HCT116 (cell line): ENCODE measurements around the gene RGS8. TPM values are rescaled to one million over a fixed set of nuclear protein-coding genes. Genes with fewer than 3 reads are reported as not detected.

Source experiments
- ATAC-seq: fragments of 200-7000 bp; cut with Tn5 transposase; 2 replicates; pipeline ENCODE4 v1.9.1; 2020; ENCODE audit warnings: mild to moderate bottlenecking, moderate library complexity
- BruUV-seq: library from RNA; stranded (reverse); fragments of 400-500 nt; replicated peaks from 2 replicates; lab custom pipeline; 2021; lab: Mats Ljungman, UMichigan
- CTCF ChIA-PET: fragments of 300-600 bp; sonication (Branson Sonifier 250); formaldehyde crosslinking; loops from one replicate; lab custom pipeline; 2021; ENCODE audit warnings: antibody characterized with exemption; lab: Charles Lee
- POLR2A ChIA-PET: fragments of 300-600, 350-600 bp; sonication (Branson Sonifier 250); formaldehyde crosslinking; loops from one replicate; lab custom pipeline; 2021; ENCODE audit warnings: antibody characterized with exemption; lab: Charles Lee
- RAD21 ChIA-PET, 2 experiments: fragments of 300-600 bp; sonication (Branson Sonifier 250); formaldehyde crosslinking; loops; one replicate each; lab custom pipeline; 2023; ENCODE audit warnings: low total read pairs in 2 of 2; ENCODE audit not compliant: uncharacterized antibody in 2 of 2, unreplicated experiment in 2 of 2, low non-redundant PET in 1 of 2; lab: Charles Lee
- DNase-seq: peaks from one replicate; pipeline ENCODE4 v3.0.0-alpha.2; 2010; ENCODE audit warnings: low read depth, low spot score
- H2AFZ ChIP-seq: fragments of 200-600 bp; shearing (Covaris generic), sonication (generic); 2 replicates; pipeline ENCODE4 v1.6.1; 2017; ENCODE audit warnings: low read depth, mixed run types, mixed read lengths, antibody characterized with exemption, low read length; ENCODE audit not compliant: poor library complexity, severe bottlenecking
- H3K27ac ChIP-seq: 2 replicates; pipeline ENCODE4 v1.5.1; 2012; ENCODE audit warnings: low read depth, low read length
- H3K27me3 ChIP-seq: fragments of 200-600 bp; sonication (generic); 2 replicates; pipeline ENCODE4 v1.6.1; 2016; ENCODE audit warnings: mixed run types, low read length, mixed read lengths; ENCODE audit not compliant: insufficient read depth
- H3K36me3 ChIP-seq, 2 experiments: fragments of 200-500 bp in 1 of 2; fragments of 200-600 bp in 1 of 2; sonication (Bioruptor generic) in 1 of 2; sonication (generic) in 1 of 2; 2 replicates each; pipeline versions ENCODE4 v1.5.1 to v1.6.1; 2014 to 2016; ENCODE audit warnings: low read length in 2 of 2, inconsistent platforms in 1 of 2, mixed read lengths in 1 of 2, mixed run types in 1 of 2; ENCODE audit not compliant: insufficient read depth in 2 of 2, control insufficient read depth in 1 of 2
- H3K4me1 ChIP-seq, 2 experiments: fragments of 200-600 bp in 1 of 2; sonication (generic) in 1 of 2; 2 replicates each; pipeline versions ENCODE4 v1.5.1 to v1.6.1; 2012 to 2017; ENCODE audit warnings: low read length in 2 of 2, inconsistent platforms in 1 of 2, mild to moderate bottlenecking in 1 of 2, mixed read lengths in 1 of 2, mixed run types in 1 of 2, moderate library complexity in 1 of 2; ENCODE audit not compliant: insufficient read depth in 2 of 2, control insufficient read depth in 1 of 2
- H3K4me2 ChIP-seq: fragments of 200-600 bp; sonication (generic); 2 replicates; pipeline ENCODE4 v1.6.1; 2017; ENCODE audit warnings: mixed run types, low read length, mixed read lengths
- H3K4me3 ChIP-seq, 2 experiments: fragments of 200-600 bp in 1 of 2; sonication (generic) in 1 of 2; replicated peaks in 1 of 2; 2 replicates each; pipeline ENCODE4 v1.5.1; 2011 to 2016; ENCODE audit warnings: low read length in 2 of 2, control low read depth in 1 of 2, low read depth in 1 of 2, mild to moderate bottlenecking in 1 of 2, mixed read lengths in 1 of 2, mixed run types in 1 of 2
- H3K79me2 ChIP-seq: fragments of 200-600 bp; sonication (generic); 2 replicates; pipeline ENCODE4 v1.6.1; 2017; ENCODE audit warnings: mild to moderate bottlenecking, mixed run types, low read length, moderate library complexity, mixed read lengths; ENCODE audit not compliant: insufficient read depth
- H3K9ac ChIP-seq: fragments of 200-600 bp; sonication (generic); 2 replicates; pipeline ENCODE4 v1.6.1; 2016; ENCODE audit warnings: low read length, mixed read lengths
- H3K9me2 ChIP-seq: fragments of 200-600 bp; sonication (generic), shearing (Covaris generic); 2 replicates; pipeline ENCODE4 v1.6.1; 2017; ENCODE audit warnings: mixed run types, mild to moderate bottlenecking, moderate library complexity; ENCODE audit not compliant: insufficient read depth
- H3K9me3 ChIP-seq, 2 experiments: fragments of 200-500 bp in 1 of 2; fragments of 200-600 bp in 1 of 2; sonication (Bioruptor generic) in 1 of 2; sonication (generic) in 1 of 2; 2 replicates each; pipeline ENCODE4 v1.6.1; 2014 to 2017; ENCODE audit warnings: low read length in 2 of 2, mixed read lengths in 2 of 2, inconsistent platforms in 1 of 2, low read depth in 1 of 2, mild to moderate bottlenecking in 1 of 2, mixed run types in 1 of 2, moderate library complexity in 1 of 2; ENCODE audit not compliant: control insufficient read depth in 1 of 2, insufficient read depth in 1 of 2
- H4K20me1 ChIP-seq: fragments of 200-600 bp; sonication (generic), shearing (Covaris generic); 2 replicates; pipeline ENCODE4 v1.6.1; 2017; ENCODE audit warnings: mixed run types, mild to moderate bottlenecking, moderate library complexity; ENCODE audit not compliant: insufficient read depth
- CBX3 ChIP-seq: IDR thresholded peaks from 2 replicates; pipeline ENCODE4 v1.6.1; 2012; ENCODE audit warnings: low read depth
- EGR1 ChIP-seq: IDR thresholded peaks from 2 replicates; pipeline ENCODE4 v1.6.1; 2012; ENCODE audit warnings: low read depth
- FOSL1 ChIP-seq: IDR thresholded peaks from 2 replicates; pipeline ENCODE4 v1.6.1; 2012; ENCODE audit warnings: low read depth
- SRF ChIP-seq: IDR thresholded peaks from 2 replicates; pipeline ENCODE4 v1.6.1; 2012; ENCODE audit warnings: low read depth
- intact Hi-C: fragments of 100-400 bp; cut with micrococcal nuclease; formaldehyde crosslinking; loops from 2 replicates; pipeline ENCODE4 v1.10.0; 2022
- total RNA-seq: library from RNA; stranded (reverse); gene quantifications from one replicate; pipeline ENCODE4 v1.2.1, GENCODE V29; 2021; ENCODE audit not compliant: unreplicated experiment

Gene RGS8
- total RNA-seq, 1 experiment from 2014 or later, result not detected

DNA sequence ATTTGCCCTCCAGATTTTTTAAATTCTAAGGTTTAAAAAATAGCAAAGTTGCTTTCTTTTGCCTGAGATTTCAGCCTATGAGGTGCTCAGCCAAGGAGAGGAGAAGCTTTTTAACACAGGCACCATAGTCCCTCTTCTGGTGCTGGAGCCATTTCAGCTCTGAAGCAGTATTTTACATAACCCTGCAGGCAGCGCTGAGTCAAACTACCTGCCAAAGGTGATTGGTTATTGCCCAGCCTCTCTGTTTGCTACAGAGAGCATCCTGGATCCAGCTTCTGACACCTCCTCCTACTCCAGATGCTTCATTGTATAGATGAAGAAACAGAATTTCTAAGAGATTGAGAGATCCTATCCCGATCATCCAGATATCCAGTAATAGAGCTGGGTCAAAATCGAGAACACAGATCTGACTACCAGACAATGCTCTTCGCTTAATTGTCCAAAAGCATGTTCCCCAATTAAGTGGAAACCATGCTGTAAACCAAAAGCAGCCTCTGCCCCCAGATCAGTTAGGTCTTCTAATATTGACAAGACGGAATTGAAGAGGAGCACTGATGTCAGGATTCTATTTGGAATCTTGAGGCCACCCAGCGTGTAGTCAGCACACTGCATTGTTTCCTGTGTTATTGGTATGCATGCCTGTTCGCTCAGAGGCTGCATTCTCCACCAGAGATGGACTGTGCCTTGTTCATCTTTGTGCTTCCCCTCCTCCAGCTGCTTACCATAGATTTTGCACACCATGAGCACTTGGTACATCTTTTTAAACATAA, 22.1 kb downstream of the RGS8 start:
- BruUV-seq, result no TSS peak
- H3K79me2 ChIP-seq, result no peaks in the 10 kb centered on the region
- no peaks in the 10 kb centered on the region for H4K20me1 ChIP-seq
- H3K27ac ChIP-seq, result no peak overlapping the region
- intact Hi-C loops, result no loop called here
- H3K4me1 ChIP-seq, result no peaks in the 10 kb centered on the region
- H3K36me3 ChIP-seq, result no peaks in the 10 kb centered on the region
- no peak for TF ChIP-seq SRF
- H3K9me2 ChIP-seq, result no peaks in the 10 kb centered on the region
- H3K27me3 ChIP-seq, result peaks cover 20% of the 10 kb centered on the region; the same call in 1 of the 2 replicates
- H2AFZ ChIP-seq, result no peak overlapping the region
- DNase-seq, result no peak
- no peaks in the 10 kb centered on the region for H3K9me3 ChIP-seq
- ChIA-PET CTCF (no interaction called here), RAD21 (no interaction called here), POLR2A (interaction anchor here (0.7 kb wide), 1 partner anchor 26 kb away, joined by 3 read pairs; no protein-coding TSS in a partner anchor)
- no peak overlapping the region for H3K9ac ChIP-seq
- H3K4me3 ChIP-seq, result no peak overlapping the region
- no peak overlapping the region for H3K4me2 ChIP-seq
- ATAC-seq, result peak; percentile 54; the same call in 1 of the 2 replicates

DNA sequence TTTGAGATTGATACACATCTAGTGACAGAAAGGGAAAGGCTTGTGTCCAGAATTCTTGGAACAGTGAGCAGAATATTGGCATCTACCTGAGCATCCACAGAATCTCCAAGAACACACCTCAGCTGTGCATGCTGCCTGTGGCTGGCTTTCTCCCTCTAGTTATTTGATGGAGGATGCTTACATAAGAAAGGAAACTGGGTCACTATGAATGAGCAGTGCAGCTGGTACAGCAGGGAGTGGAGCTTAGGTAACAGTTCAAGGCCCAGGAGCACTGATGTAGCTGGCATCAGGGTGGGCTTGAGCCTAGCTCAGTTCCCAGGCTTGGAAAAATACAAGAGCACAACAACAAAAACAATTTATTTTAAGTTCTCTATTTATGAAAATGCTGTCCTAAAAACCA, 26.3 kb downstream of the RGS8 start:
- Histone ChIP-seq H3K27ac (no peak overlapping the region), H3K36me3 (no peaks in the 10 kb centered on the region), H4K20me1 (no peaks in the 10 kb centered on the region), H3K9me2 (no peaks in the 10 kb centered on the region), H3K4me3 (no peak overlapping the region), H3K9me3 (no peaks in the 10 kb centered on the region), H3K79me2 (no peaks in the 10 kb centered on the region), H3K4me1 (no peaks in the 10 kb centered on the region), H3K27me3 (peaks cover 20% of the 10 kb centered on the region; the same call in 1 of the 2 replicates), H2AFZ (no peak overlapping the region), H3K4me2 (no peak overlapping the region), H3K9ac (no peak overlapping the region)
- BruUV-seq, result no TSS peak
- intact Hi-C loops, result no loop called here
- TF ChIP-seq CBX3 (no peak), FOSL1 (no peak), SRF (no peak), EGR1 (no peak)
- no peak for ATAC-seq
- DNase-seq, result no peak
- ChIA-PET RAD21 (no interaction called here), POLR2A (no interaction called here), CTCF (no interaction called here)
